Vein endothelial cell (primary cell): ENCODE results near the gene SPG7. TPM values are rescaled to one million over a fixed set of nuclear protein-coding genes. Genes with fewer than 3 reads are reported as not detected.

ENCODE experiments used
- small RNA-seq: library from RNA; depleted of rRNA; stranded (forward); fragments of <200 nt; gene quantifications from one replicate; pipeline ENCODE3, GENCODE V24; 2012
- total RNA-seq: library from RNA; depleted of rRNA; stranded (reverse); fragments of >200 nt; gene quantifications from 2 replicates; pipeline ENCODE4 v1.2.3, GENCODE V29; 2012

Gene SPG7
- total RNA-seq: 126 and 142 TPM in 2 replicates

DNA sequence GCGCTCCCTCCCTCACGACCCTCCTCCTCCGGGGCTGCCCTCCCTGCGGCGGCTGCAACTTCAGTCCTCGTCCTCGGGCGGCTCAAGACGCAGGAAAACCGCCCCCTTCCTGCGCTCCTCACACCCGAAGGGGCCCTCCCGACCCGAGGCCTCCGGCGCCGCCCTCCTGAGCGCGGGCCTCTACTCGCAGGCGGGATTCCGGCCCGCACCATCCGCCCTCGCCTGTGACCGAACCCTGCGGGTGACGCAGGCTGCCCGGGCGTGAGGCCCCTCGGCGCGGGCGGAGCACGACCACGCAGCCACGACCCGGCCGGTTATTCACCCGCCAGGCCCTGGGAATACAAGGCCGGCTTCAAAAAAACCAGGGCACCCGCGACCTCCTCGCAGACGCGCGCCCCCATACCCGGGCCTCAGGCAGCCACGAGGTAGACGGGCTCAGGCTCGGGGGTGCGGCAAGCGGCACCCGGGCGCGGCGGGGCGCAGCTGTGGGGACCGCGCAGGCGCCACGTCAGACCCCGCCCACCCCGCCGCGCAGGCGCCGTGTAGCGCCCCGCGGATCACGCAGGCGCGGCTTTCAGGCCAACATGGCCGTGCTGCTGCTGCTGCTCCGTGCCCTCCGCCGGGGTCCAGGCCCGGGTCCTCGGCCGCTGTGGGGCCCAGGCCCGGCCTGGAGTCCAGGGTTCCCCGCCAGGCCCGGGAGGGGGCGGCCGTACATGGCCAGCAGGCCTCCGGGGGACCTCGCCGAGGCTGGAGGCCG, at the start of gene SPG7:
SPG7 (plus strand) TSS at position 570 of the 757 bp plus-strand sequence; CDS start at position 585, 15 bp downstream.

DNA sequence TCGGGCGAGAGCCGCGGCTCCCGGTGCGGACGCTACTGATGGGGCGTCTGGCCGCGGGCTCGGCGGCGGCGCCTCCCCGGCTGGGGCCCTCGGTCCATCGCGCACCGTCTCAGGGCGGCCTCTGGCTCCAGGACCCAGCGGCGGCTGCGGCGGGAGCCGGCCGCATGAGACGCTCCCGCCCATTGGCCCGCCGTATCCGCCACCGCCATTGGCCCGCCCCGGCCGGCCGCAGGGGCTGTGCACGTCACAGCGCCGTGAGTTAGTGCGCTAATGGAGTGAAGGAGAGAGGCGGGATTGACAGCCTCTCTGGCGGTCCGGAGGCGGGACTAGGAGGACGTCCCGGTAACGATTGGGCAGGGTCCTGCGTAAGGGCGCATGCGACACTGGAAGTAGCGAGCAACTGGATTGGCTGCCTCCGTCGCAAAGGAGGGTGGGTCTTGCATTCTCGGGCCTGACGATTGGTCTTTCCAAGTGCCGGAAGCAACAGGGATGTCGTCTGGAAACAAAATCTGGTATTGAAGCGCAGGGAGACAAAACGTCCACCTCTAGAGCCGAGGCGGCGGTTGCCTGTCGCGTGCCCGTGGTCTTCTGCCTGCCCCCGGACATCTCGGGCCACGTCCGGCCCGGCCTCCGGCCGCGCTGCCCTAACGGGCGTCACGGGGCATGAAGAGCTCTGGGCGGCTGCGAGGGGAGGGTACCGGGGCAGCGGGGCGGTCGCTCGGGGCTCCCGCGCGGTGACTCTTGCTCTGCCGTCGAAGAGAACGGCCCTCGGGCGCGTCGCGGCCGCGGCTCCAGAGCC, 17.6 kb upstream of the SPG7 start, which contains the start of gene ANKRD11:
ANKRD11 (minus strand) TSS at position 123 of the 799 bp plus-strand sequence. CDS start 173,542 bp downstream, outside the sequence.

DNA sequence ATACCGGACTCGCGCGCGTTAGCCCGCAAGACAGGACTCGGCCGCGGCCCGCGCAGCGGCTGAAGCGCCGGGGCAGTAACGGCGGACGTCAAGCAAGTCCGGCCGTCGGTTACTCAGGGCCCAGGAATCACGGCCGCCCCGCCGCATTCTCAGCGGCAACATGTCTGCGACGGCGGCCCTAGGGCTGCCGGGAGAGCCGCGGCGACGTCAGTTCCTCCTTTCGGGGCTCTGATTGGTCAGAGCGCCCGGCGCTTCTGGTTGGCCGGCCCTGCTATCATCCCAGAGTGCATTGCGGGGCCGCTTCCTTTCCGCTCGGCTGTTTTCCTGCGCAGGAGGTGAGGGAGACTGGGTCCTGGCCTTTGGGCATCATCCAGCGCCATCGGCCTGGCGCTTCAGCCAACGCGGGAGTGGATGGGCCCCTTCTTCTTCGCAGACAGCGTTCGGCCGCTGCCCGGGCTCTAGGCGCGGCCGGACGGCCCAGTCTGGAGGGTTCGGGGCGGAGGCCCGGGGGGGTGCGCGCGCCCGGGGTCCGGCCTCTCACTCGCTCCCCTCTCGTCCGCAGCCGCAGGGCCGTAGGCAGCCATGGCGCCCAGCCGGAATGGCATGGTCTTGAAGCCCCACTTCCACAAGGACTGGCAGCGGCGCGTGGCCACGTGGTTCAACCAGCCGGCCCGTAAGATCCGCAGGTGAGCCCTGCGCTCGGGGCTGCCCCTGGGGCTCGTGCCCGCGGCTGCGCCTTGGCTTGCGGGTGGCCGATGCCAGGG, 52.4 kb downstream of the SPG7 start, which contains the start of gene RPL13:
RPL13 (plus strand) TSS at position 305 of the 764 bp plus-strand sequence; CDS start at position 583, 278 bp downstream.

DNA sequence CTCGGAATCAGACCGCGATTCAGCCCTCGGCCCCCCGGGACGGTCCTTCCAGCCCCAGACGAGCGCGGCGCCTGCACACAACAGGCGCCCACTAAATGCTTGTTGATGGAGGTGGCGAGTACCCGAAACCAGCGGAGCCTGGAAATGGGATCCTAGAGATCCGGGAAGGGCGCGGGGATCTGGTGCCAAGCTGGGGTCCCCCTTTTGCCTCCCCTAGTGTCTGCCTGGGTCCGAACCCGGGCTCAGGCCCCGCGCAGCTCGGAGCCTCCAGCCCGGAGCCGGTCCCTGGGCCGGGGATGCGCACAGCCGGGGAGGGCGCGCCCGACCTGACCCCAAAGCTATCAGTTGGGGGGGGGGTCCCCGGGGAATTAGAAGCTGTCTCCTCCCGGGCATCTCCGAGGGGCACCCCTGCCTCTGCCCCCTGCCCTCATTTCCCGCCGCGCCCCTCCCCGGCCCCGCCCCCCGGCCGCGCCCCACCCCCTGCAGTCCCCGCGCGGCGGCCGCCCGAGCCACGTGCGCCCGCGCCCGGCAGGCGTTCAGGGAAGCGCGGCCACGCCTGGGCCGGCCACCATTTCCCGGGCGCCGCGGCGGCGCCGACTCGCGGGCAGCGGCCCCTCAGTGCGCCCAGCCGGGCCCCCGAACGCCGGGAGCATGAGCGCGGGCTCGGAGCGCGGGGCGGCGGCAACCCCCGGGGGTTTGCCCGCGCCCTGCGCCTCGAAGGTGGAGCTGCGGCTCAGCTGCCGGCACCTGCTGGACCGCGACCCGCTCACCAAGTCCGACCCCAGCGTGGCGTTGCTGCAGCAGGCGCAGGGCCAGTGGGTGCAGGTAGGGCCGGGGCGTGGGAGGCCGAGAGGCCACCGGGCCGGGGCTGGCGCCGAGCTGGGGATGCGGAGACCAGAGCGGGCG, 67.3 kb downstream of the SPG7 start, which contains the start of gene CPNE7:
CPNE7 (plus strand) TSS at position 512 of the 906 bp plus-strand sequence; CDS start at position 652, 140 bp downstream.

Small RNAs within 50 kb of the gene (small RNA-seq; reads per million reads assigned to genes)
- not detected for gene SNORD68

Other genes starting within 250 kb of the SPG7 start
- 103 and 105 TPM in 2 replicates for gene ANKRD11, start 17.8 kb upstream of the SPG7 start, total RNA-seq
- gene RPL13, start 52.3 kb downstream of the SPG7 start, total RNA-seq: 2,457 and 3,062 TPM in 2 replicates
- 2.1 and 7.8 TPM in 2 replicates for gene CPNE7, start 67.4 kb downstream of the SPG7 start, total RNA-seq
- gene DPEP1, start 105.2 kb downstream of the SPG7 start, total RNA-seq: 0.10 and 0.33 TPM in 2 replicates
- gene CHMP1A, start 149.3 kb downstream of the SPG7 start, total RNA-seq: 123 and 163 TPM in 2 replicates
- 2.9 and 3.7 TPM in 2 replicates for gene SPATA33, start 149.4 kb downstream of the SPG7 start, total RNA-seq
- gene CDK10, start 178.3 kb downstream of the SPG7 start, total RNA-seq: 43.4 and 44.2 TPM in 2 replicates
- 22.4 and 25.2 TPM in 2 replicates for gene SPATA2L, start 193.3 kb downstream of the SPG7 start, total RNA-seq
- 8.0 and 14.7 TPM in 2 replicates for gene VPS9D1, start 212.5 kb downstream of the SPG7 start, total RNA-seq
- gene ZNF276, start 213.1 kb downstream of the SPG7 start, total RNA-seq: 24.1 and 27.1 TPM in 2 replicates